Mucosa of stomach (tissue), 1 donor: ENCODE measurements around the gene CCDC9B.

Source experiments
- H3K27me3 ChIP-seq: one replicate; pipeline ENCODE4 v1.7.0; 2013; ENCODE audit warnings: mild to moderate bottlenecking, low read length; ENCODE audit not compliant: control insufficient read depth, insufficient read depth
- H3K36me3 ChIP-seq: one replicate; pipeline ENCODE4 v1.7.0; 2013; ENCODE audit warnings: low read length; ENCODE audit not compliant: control insufficient read depth, insufficient read depth
- H3K4me1 ChIP-seq: one replicate; pipeline ENCODE4 v1.7.0; 2013; ENCODE audit warnings: mild to moderate bottlenecking, low read length; ENCODE audit not compliant: control insufficient read depth, insufficient read depth
- H3K4me3 ChIP-seq: one replicate; pipeline ENCODE4 v1.7.0; 2013; ENCODE audit warnings: low read length
- H3K9ac ChIP-seq: one replicate; pipeline ENCODE4 v1.7.0; 2013; ENCODE audit warnings: mild to moderate bottlenecking, low read length, moderate library complexity
- H3K9me3 ChIP-seq: one replicate; pipeline ENCODE4 v1.7.0; 2013; ENCODE audit warnings: mild to moderate bottlenecking, low read length, moderate library complexity; ENCODE audit not compliant: control insufficient read depth
- donor health status: Pancreatic carcinoma.

CCDC9B gene

GRCh38 chr15:40369971-40370370, 29.2 kb upstream of the CCDC9B start:
- Histone ChIP-seq H3K27me3 (no peaks in the 10 kb centered on the region), H3K4me1 (peaks cover 17% of the 10 kb centered on the region), H3K4me3 (no peak overlapping the region), H3K36me3 (peaks cover 4% of the 10 kb centered on the region), H3K9ac (no peak overlapping the region), H3K9me3 (no peaks in the 10 kb centered on the region)

GRCh38 chr15:40369474-40369869, 28.7 kb upstream of the CCDC9B start:
- peaks cover 4% of the 10 kb centered on the region for H3K36me3 ChIP-seq
- H3K4me1 ChIP-seq: peaks cover 21% of the 10 kb centered on the region
- H3K4me3 ChIP-seq: no peak overlapping the region
- no peaks in the 10 kb centered on the region for H3K27me3 ChIP-seq
- no peaks in the 10 kb centered on the region for H3K9me3 ChIP-seq
- no peak overlapping the region for H3K9ac ChIP-seq

GRCh38 chr15:40368719-40369473, 28.2 kb upstream of the CCDC9B start:
- no peak overlapping the region for H3K9ac ChIP-seq
- H3K27me3 ChIP-seq: no peaks in the 10 kb centered on the region
- no peaks in the 10 kb centered on the region for H3K9me3 ChIP-seq
- peaks cover 4% of the 10 kb centered on the region for H3K36me3 ChIP-seq
- no peak overlapping the region for H3K4me3 ChIP-seq
- H3K4me1 ChIP-seq: peaks cover 27% of the 10 kb centered on the region

GRCh38 chr15:40367686-40368611, 27.2 kb upstream of the CCDC9B start:
- H3K9me3 ChIP-seq: no peaks in the 10 kb centered on the region
- H3K4me1 ChIP-seq: peaks cover 32% of the 10 kb centered on the region
- H3K36me3 ChIP-seq: peaks cover 4% of the 10 kb centered on the region
- H3K4me3 ChIP-seq: no peak overlapping the region
- H3K27me3 ChIP-seq: no peaks in the 10 kb centered on the region
- no peak overlapping the region for H3K9ac ChIP-seq

GRCh38 chr15:40367371-40367685, 26.6 kb upstream of the CCDC9B start:
- Histone ChIP-seq H3K9me3 (no peaks in the 10 kb centered on the region), H3K4me1 (peaks cover 32% of the 10 kb centered on the region), H3K36me3 (peaks cover 4% of the 10 kb centered on the region), H3K4me3 (no peak overlapping the region), H3K27me3 (no peaks in the 10 kb centered on the region), H3K9ac (peak overlapping the region; percentile 25)

GRCh38 chr15:40366457-40367370, 26.0 kb upstream of the CCDC9B start:
- H3K4me3 ChIP-seq: no peak overlapping the region
- H3K36me3 ChIP-seq: peaks cover 4% of the 10 kb centered on the region
- H3K9ac ChIP-seq: peak overlapping the region; percentile 25

GRCh38 chr15:40365624-40366456, 25.1 kb upstream of the CCDC9B start:
- Histone ChIP-seq H3K27me3 (no peaks in the 10 kb centered on the region), H3K9me3 (no peaks in the 10 kb centered on the region), H3K4me1 (peaks cover 32% of the 10 kb centered on the region), H3K9ac (no peak overlapping the region), H3K36me3 (peaks cover 4% of the 10 kb centered on the region), H3K4me3 (no peak overlapping the region)

More at GRCh38 chr15:40366457-40367370, 26.0 kb upstream of the CCDC9B start:
- no peaks in the 10 kb centered on the region for H3K9me3 ChIP-seq
- peaks cover 32% of the 10 kb centered on the region for H3K4me1 ChIP-seq
- no peaks in the 10 kb centered on the region for H3K27me3 ChIP-seq

- H3K4me3 ChIP-seq: no peak overlapping the region
- peaks cover 4% of the 10 kb centered on the region for H3K36me3 ChIP-seq
- H3K9me3 ChIP-seq: no peaks in the 10 kb centered on the region
- H3K27me3 ChIP-seq: no peaks in the 10 kb centered on the region
- no peak overlapping the region for H3K9ac ChIP-seq
- peaks cover 32% of the 10 kb centered on the region for H3K4me1 ChIP-seq
These were observed 24.3 kb upstream of the CCDC9B start for GRCh38 chr15:40365016-40365415.

GRCh38 chr15:40364251-40364650, 23.5 kb upstream of the CCDC9B start:
- Histone ChIP-seq H3K9ac (no peak overlapping the region), H3K4me3 (no peak overlapping the region), H3K36me3 (peaks cover 4% of the 10 kb centered on the region), H3K27me3 (no peaks in the 10 kb centered on the region), H3K4me1 (peaks cover 32% of the 10 kb centered on the region), H3K9me3 (no peaks in the 10 kb centered on the region)

GRCh38 chr15:40363611-40364010, 22.9 kb upstream of the CCDC9B start:
- H3K4me1 ChIP-seq: peaks cover 36% of the 10 kb centered on the region
- H3K36me3 ChIP-seq: peaks cover 4% of the 10 kb centered on the region
- H3K4me3 ChIP-seq: no peak overlapping the region
- no peaks in the 10 kb centered on the region for H3K27me3 ChIP-seq
- H3K9ac ChIP-seq: no peak overlapping the region
- H3K9me3 ChIP-seq: no peaks in the 10 kb centered on the region

GRCh38 chr15:40361640-40362039, 20.9 kb upstream of the CCDC9B start:
- Histone ChIP-seq H3K4me1 (peaks cover 35% of the 10 kb centered on the region), H3K36me3 (peaks cover 4% of the 10 kb centered on the region), H3K4me3 (no peak overlapping the region), H3K9ac (no peak overlapping the region), H3K9me3 (no peaks in the 10 kb centered on the region), H3K27me3 (no peaks in the 10 kb centered on the region)
